Natural killer cell (primary cell): ENCODE data around the gene SPC24. TPM values are rescaled to one million over a fixed set of nuclear protein-coding genes. Genes with fewer than 3 reads are reported as not detected.

Source experiments
- ATAC-seq, 3 donors: fragments of 150-1000 bp in 2 of 3; fragments of 200-7000 bp in 1 of 3; cut with Tn5 transposase; 1 replicate in 1 of 3; 2 replicates in 2 of 3; pipeline ENCODE4 v1.10.0; 2021; ENCODE audit warnings: mild to moderate bottlenecking in 2 of 3, moderate library complexity in 2 of 3
- DNase-seq, 2 donors: peaks; one replicate each; pipeline versions ENCODE4 v3.0.0 to v3.0.0-alpha.2; 2013 to 2021; ENCODE audit warnings: mixed read lengths in 1 of 2
- H3K27ac ChIP-seq: one replicate; pipeline ENCODE4 v1.5.1; 2013; ENCODE audit warnings: mild to moderate bottlenecking, low read length
- H3K27me3 ChIP-seq: one replicate; pipeline ENCODE4 v1.6.1; 2013; ENCODE audit warnings: low read length; ENCODE audit not compliant: control insufficient read depth, insufficient read depth
- H3K36me3 ChIP-seq: one replicate; pipeline ENCODE4 v1.6.1; 2013; ENCODE audit warnings: low read length; ENCODE audit not compliant: control insufficient read depth, insufficient read depth
- H3K4me1 ChIP-seq: one replicate; pipeline ENCODE4 v1.6.1; 2013; ENCODE audit warnings: low read length; ENCODE audit not compliant: control insufficient read depth, insufficient read depth
- H3K4me3 ChIP-seq: one replicate; pipeline ENCODE4 v1.5.1; 2013; ENCODE audit warnings: low read length
- H3K9me3 ChIP-seq: one replicate; pipeline ENCODE4 v1.6.1; 2013; ENCODE audit warnings: low read length; ENCODE audit not compliant: control insufficient read depth, insufficient read depth
- H3K27ac Mint-ChIP-seq, 2 donors: one replicate each; pipeline ENCODE4 v1.8.0; 2022; ENCODE audit warnings: mild to moderate bottlenecking in 2 of 2, mixed read lengths in 2 of 2, moderate library complexity in 1 of 2
- H3K27me3 Mint-ChIP-seq, 2 donors: one replicate each; pipeline ENCODE4 v1.8.0; 2022; ENCODE audit warnings: low read depth in 2 of 2, mixed read lengths in 2 of 2
- H3K36me3 Mint-ChIP-seq: one replicate; pipeline ENCODE4 v1.8.0; 2022; ENCODE audit warnings: mixed read lengths
- H3K4me1 Mint-ChIP-seq, 2 donors: one replicate each; pipeline ENCODE4 v1.8.0; 2022; ENCODE audit warnings: mixed read lengths in 2 of 2
- H3K4me3 Mint-ChIP-seq: one replicate; pipeline ENCODE4 v1.8.0; 2022; ENCODE audit warnings: mild to moderate bottlenecking, moderate library complexity, mixed read lengths
- H3K9me3 Mint-ChIP-seq, 2 donors: one replicate each; pipeline ENCODE4 v1.8.0; 2022; ENCODE audit warnings: mixed read lengths in 2 of 2
- WGBS: methylation state at CpG from one replicate; pipeline ENCODE4 v1.1.7; 2013; ENCODE audit warnings: missing lambda C conversion rate; ENCODE audit not compliant: insufficient coverage; 5-methylcytosine and 5-hydroxymethylcytosine counted together
- intact Hi-C: fragments of 100-400 bp; cut with micrococcal nuclease; formaldehyde crosslinking; loops from one replicate; pipeline ENCODE4 v1.14.2; 2022
- total RNA-seq, 4 donors: library from RNA; stranded (reverse); fragments of 120-200 nt in 1 of 4; gene quantifications; one replicate each; pipeline versions ENCODE4 v1.2.3 to v1.2.4, GENCODE V29; 2013 to 2022
- TF ChIP-seq, protein P1 (sequence below): fragments of 200-600 bp; IDR thresholded peaks from one replicate; pipeline ENCODE4 v1.8.0; 2022; ENCODE audit warnings: antibody characterized with exemption

SPC24 gene
- total RNA-seq, 3 donors from 2014 or later (not counting 1 experiment from before 2014, with no cell fraction given) = 1.7 to 6.1 (median 4.1) TPM

DNA sequence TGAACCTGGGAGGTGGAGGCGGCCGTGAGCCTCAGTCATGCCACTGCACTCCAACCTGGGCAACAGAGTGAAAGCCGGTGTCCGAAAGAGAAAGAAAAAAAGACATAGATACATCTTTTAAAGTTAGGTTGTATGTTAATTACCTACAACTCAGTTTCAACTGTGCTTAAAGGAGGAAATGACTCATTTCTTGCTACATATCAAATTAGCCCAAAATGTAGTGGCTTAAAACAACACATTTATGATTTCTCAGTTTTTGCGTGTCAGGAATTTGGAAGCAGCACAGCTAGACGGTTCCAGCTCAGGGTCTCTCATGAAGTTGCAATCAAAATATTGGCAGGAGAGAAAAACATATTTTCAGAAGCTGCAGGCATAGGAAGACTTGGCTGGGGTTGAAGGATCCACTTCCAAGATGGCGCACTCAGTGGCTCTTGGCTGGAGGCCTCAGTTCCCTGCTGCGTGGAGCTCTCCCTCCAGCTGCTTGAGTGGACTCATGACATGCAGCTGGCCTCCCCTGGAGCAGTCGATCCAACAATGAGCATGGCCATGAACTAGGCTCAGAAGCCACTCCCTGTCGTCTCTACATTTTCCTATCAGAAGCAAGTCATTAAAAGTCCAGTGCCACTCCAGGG, 59.3 kb downstream of the SPC24 start:
- intact Hi-C loops = no loop called here
- Mint-ChIP-seq H3K9me3 (peaks cover 0 to 3% of the 10 kb centered on the region in 2 donors), H3K27ac (peak overlapping the region; percentile 91 to 97), H3K4me1 (peaks cover 42 to 49% of the 10 kb centered on the region in 2 donors), H3K4me3 (peak overlapping the region; percentile 83), H3K27me3 (no peaks in the 10 kb centered on the region), H3K36me3 (no peaks in the 10 kb centered on the region)
- Histone ChIP-seq H3K27me3 (no peaks in the 10 kb centered on the region), H3K9me3 (no peaks in the 10 kb centered on the region), H3K36me3 (peaks cover 5% of the 10 kb centered on the region), H3K4me1 (peaks cover 68% of the 10 kb centered on the region), H3K27ac (peak overlapping the region; percentile 76), H3K4me3 (no peak overlapping the region)
- DNase-seq = peak; percentile 40 to 62
- TF ChIP-seq, protein P1, sequence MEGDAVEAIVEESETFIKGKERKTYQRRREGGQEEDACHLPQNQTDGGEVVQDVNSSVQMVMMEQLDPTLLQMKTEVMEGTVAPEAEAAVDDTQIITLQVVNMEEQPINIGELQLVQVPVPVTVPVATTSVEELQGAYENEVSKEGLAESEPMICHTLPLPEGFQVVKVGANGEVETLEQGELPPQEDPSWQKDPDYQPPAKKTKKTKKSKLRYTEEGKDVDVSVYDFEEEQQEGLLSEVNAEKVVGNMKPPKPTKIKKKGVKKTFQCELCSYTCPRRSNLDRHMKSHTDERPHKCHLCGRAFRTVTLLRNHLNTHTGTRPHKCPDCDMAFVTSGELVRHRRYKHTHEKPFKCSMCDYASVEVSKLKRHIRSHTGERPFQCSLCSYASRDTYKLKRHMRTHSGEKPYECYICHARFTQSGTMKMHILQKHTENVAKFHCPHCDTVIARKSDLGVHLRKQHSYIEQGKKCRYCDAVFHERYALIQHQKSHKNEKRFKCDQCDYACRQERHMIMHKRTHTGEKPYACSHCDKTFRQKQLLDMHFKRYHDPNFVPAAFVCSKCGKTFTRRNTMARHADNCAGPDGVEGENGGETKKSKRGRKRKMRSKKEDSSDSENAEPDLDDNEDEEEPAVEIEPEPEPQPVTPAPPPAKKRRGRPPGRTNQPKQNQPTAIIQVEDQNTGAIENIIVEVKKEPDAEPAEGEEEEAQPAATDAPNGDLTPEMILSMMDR = no peak
- ATAC-seq = peak; percentile 46 to 72 (median 57)
- WGBS = 53% methylated on average over 8 of the region's 10 CpGs

Other genes starting within 250 kb of the SPC24 start
- 10 to 100 TPM; 26.4 to 27.8 (median 27.2) TPM for gene YIPF2, start 227.1 kb downstream of the SPC24 start, total RNA-seq
- 10 to 100 TPM; 20.7 to 30.9 (median 24.1) TPM for gene TIMM29, start 227.0 kb downstream of the SPC24 start, total RNA-seq
- 10 to 100 TPM; 85.4 to 96.1 (median 93.6) TPM for gene SMARCA4, start 194.8 kb downstream of the SPC24 start, total RNA-seq
- 100 to 1,000 TPM in 2 of 3 donors, 10 to 100 TPM in 1; 84.7 to 172 (median 112) TPM for gene LDLR, start 66.3 kb downstream of the SPC24 start, total RNA-seq
- 1 to 10 TPM in 1 of 3 donors, under 1 TPM in 2; 0.82 to 1.3 (median 0.85) TPM for gene KANK2, start 41.8 kb upstream of the SPC24 start, total RNA-seq
- not detected for gene ANGPTL8, start 83.8 kb upstream of the SPC24 start, total RNA-seq
- 1 to 10 TPM in 1 of 3 donors, under 1 TPM in 2; 0.82 to 2.3 (median 0.86) TPM for gene DOCK6, start 106.7 kb upstream of the SPC24 start, total RNA-seq
- not detected for gene TSPAN16, start 140.4 kb upstream of the SPC24 start, total RNA-seq
- gene RAB3D, start 183.9 kb upstream of the SPC24 start, total RNA-seq = 10 to 100 TPM; 14.3 to 20.0 (median 15.7) TPM
- gene TMEM205, start 190.5 kb upstream of the SPC24 start, total RNA-seq = 10 to 100 TPM; 25.0 to 29.9 (median 29.5) TPM
- 10 to 100 TPM; 86.9 to 94.9 (median 91.8) TPM for gene CCDC159, start 190.7 kb upstream of the SPC24 start, total RNA-seq
- gene PLPPR2, start 199.7 kb upstream of the SPC24 start, total RNA-seq = 10 to 100 TPM; 13.3 to 21.1 (median 16.1) TPM
- 1 to 10 TPM; 2.1 to 2.9 (median 2.8) TPM for gene SWSAP1, start 218.9 kb upstream of the SPC24 start, total RNA-seq
- 10 to 100 TPM in 2 of 3 donors, 1 to 10 TPM in 1; 7.6 to 10.7 (median 10.3) TPM for gene EPOR, start 228.5 kb upstream of the SPC24 start, total RNA-seq